ENCODE measurements around the gene MRPS34.
"Not testable (repeated sequence)": the region's sequence is repeated elsewhere in the genome, so short reads cannot be mapped to it uniquely, and the experiment has no call there.

MRPS34 gene

GRCh38 chr16:1772908-1773702 lies at the start of gene MRPS34:
Gene MRPS34, minus strand, starts transcription at chr16:1773134. Its CDS starts 15 bp downstream, at chr16:1773119.
- DNase-seq, result peak; percentile 84

- no peak for DNase-seq
Measured at GRCh38 chr16:1821861-1822611, 49.1 kb upstream of the MRPS34 start.

- DNase-seq, result no peak
Measured at GRCh38 chr16:1820946-1821290, 48.0 kb upstream of the MRPS34 start.

GRCh38 chr16:1820096-1820945 lies 47.4 kb upstream of the MRPS34 start:
- DNase-seq, result no peak

GRCh38 chr16:1819611-1820010 lies 46.7 kb upstream of the MRPS34 start:
- no peak for DNase-seq

- no peak for DNase-seq
Measured at GRCh38 chr16:1818873-1819525, 46.1 kb upstream of the MRPS34 start.

GRCh38 chr16:1818204-1818872 lies 45.4 kb upstream of the MRPS34 start:
- no peak for DNase-seq

- DNase-seq, result no peak
Measured at GRCh38 chr16:1817716-1818115, 44.8 kb upstream of the MRPS34 start.

- no peak for DNase-seq
Measured at GRCh38 chr16:1817276-1817589, 44.3 kb upstream of the MRPS34 start.

- DNase-seq, result no peak
Measured at GRCh38 chr16:1816396-1817275, 43.7 kb upstream of the MRPS34 start.

GRCh38 chr16:1815461-1815860 lies 42.5 kb upstream of the MRPS34 start:
- no peak for DNase-seq

- DNase-seq, result peak; percentile 68
Measured at GRCh38 chr16:1812732-1813163, 39.8 kb upstream of the MRPS34 start.

- no peak for DNase-seq
Measured at GRCh38 chr16:1810536-1810935, 37.6 kb upstream of the MRPS34 start.

GRCh38 chr16:1810106-1810505 lies 37.2 kb upstream of the MRPS34 start:
- no peak for DNase-seq

GRCh38 chr16:1809281-1809801 lies 36.4 kb upstream of the MRPS34 start:
- no peak for DNase-seq

- DNase-seq, result no peak
Measured at GRCh38 chr16:1808691-1809090, 35.8 kb upstream of the MRPS34 start.

- DNase-seq, result no peak
Measured at GRCh38 chr16:1807626-1808025, 34.7 kb upstream of the MRPS34 start.

GRCh38 chr16:1800701-1801100 lies 27.8 kb upstream of the MRPS34 start:
- DNase-seq, result no peak

- not testable (repeated sequence) for DNase-seq
Measured at GRCh38 chr16:1799263-1799662, 26.3 kb upstream of the MRPS34 start.

GRCh38 chr16:1794908-1795666 lies 22.2 kb upstream of the MRPS34 start:
- DNase-seq, result no peak

Data from CD4-positive, alpha-beta T cell treated with Interleukin-17A for 4 hours (primary cell).